Activated naive CD4-positive, alpha-beta T cell treated with anti-CD3 and anti-CD28 coated beads, Interleukin-2, amount 50 U/mL, for 24 hours (primary cell): ENCODE measurements around the gene SCRG1.

ENCODE experiments used
- H3K27ac Mint-ChIP-seq: one replicate; pipeline ENCODE4 v1.8.0; 2021; ENCODE audit warnings: mild to moderate bottlenecking, mixed read lengths
- H3K27me3 Mint-ChIP-seq: one replicate; pipeline ENCODE4 v1.8.0; 2021; ENCODE audit warnings: mixed read lengths
- H3K36me3 Mint-ChIP-seq: one replicate; pipeline ENCODE4 v1.8.0; 2021; ENCODE audit warnings: mixed read lengths
- H3K4me1 Mint-ChIP-seq: one replicate; pipeline ENCODE4 v1.8.0; 2021; ENCODE audit warnings: mixed read lengths
- H3K4me3 Mint-ChIP-seq: one replicate; pipeline ENCODE4 v1.8.0; 2021; ENCODE audit warnings: mild to moderate bottlenecking, mixed read lengths
- H3K9me3 Mint-ChIP-seq: one replicate; pipeline ENCODE4 v1.8.0; 2021; ENCODE audit warnings: mixed read lengths

Gene SCRG1

GRCh38 chr4:173345648-173346047 is 53.3 kb downstream of the SCRG1 start:
- Mint-ChIP-seq H3K4me3 (no peak overlapping the region), H3K9me3 (no peaks in the 10 kb centered on the region), H3K4me1 (no peaks in the 10 kb centered on the region), H3K27ac (no peak overlapping the region), H3K27me3 (peaks cover 5% of the 10 kb centered on the region), H3K36me3 (no peaks in the 10 kb centered on the region)

GRCh38 chr4:173343832-173344397 is 55.0 kb downstream of the SCRG1 start:
- no peak overlapping the region for H3K4me3 Mint-ChIP-seq
- H3K36me3 Mint-ChIP-seq, result no peaks in the 10 kb centered on the region
- H3K27ac Mint-ChIP-seq, result no peak overlapping the region
- no peaks in the 10 kb centered on the region for H3K4me1 Mint-ChIP-seq
- H3K9me3 Mint-ChIP-seq, result no peaks in the 10 kb centered on the region
- peaks cover 6% of the 10 kb centered on the region for H3K27me3 Mint-ChIP-seq

GRCh38 chr4:173337463-173337862 is 61.5 kb downstream of the SCRG1 start:
- H3K9me3 Mint-ChIP-seq, result no peaks in the 10 kb centered on the region
- H3K4me1 Mint-ChIP-seq, result peaks cover 19% of the 10 kb centered on the region
- H3K27ac Mint-ChIP-seq, result no peak overlapping the region
- H3K27me3 Mint-ChIP-seq, result peaks cover 14% of the 10 kb centered on the region
- peaks cover 2% of the 10 kb centered on the region for H3K36me3 Mint-ChIP-seq
- H3K4me3 Mint-ChIP-seq, result no peak overlapping the region

- Mint-ChIP-seq H3K9me3 (no peaks in the 10 kb centered on the region), H3K27me3 (peaks cover 13% of the 10 kb centered on the region), H3K27ac (no peak overlapping the region), H3K4me3 (peak overlapping the region; percentile 95), H3K4me1 (peaks cover 29% of the 10 kb centered on the region), H3K36me3 (peaks cover 7% of the 10 kb centered on the region)
Observed at GRCh38 chr4:173334891-173335752, 63.8 kb downstream of the SCRG1 start.
